Adrenal gland (tissue), 12 donors: ENCODE results near the gene COL15A1. TPM values are rescaled to one million over a fixed set of nuclear protein-coding genes. Genes with fewer than 3 reads are reported as not detected.

Experiments used
- DNase-seq, 7 donors: peaks; one replicate each; pipeline ENCODE4 v3.0.0-alpha.2; 2019 to 2020
- H3K27ac ChIP-seq, 5 donors: fragments of 200-600 bp; sonication (generic) in 4 of 5; 1 replicate in 3 of 5; 2 replicates in 2 of 5; pipeline versions ENCODE4 v1.5.1 to v1.8.0; 2016 to 2020; ENCODE audit warnings: mild to moderate bottlenecking in 1 of 5
- H3K27me3 ChIP-seq: fragments of 200-600 bp; 2 replicates; pipeline ENCODE4 v1.8.0; 2021
- H3K36me3 ChIP-seq, 2 donors: fragments of 200-600 bp; replicated peaks in 1 of 2; 1 replicate in 1 of 2; 2 replicates in 1 of 2; pipeline versions ENCODE4 v1.5.1 to v1.8.0; 2018 to 2022
- H3K4me1 ChIP-seq, 2 donors: fragments of 200-600 bp; replicated peaks in 1 of 2; 1 replicate in 1 of 2; 2 replicates in 1 of 2; pipeline versions ENCODE4 v1.5.1 to v1.8.0; 2018 to 2021
- H3K4me3 ChIP-seq, 4 donors: fragments of 200-600 bp; sonication (generic) in 3 of 4; one replicate each; pipeline ENCODE4 v1.5.1; 2016 to 2018
- H3K9me3 ChIP-seq, 3 donors: fragments of 200-600 bp; sonication (generic) in 1 of 3; replicated peaks in 1 of 3; 1 replicate in 2 of 3; 2 replicates in 1 of 3; pipeline versions ENCODE4 v1.5.1 to v1.8.0; 2016 to 2021
- CTCF ChIP-seq, 6 experiments: fragments of 450-650 bp in 4 of 6; fragments of 200-600 bp in 2 of 6; sonication (generic) in 1 of 6; IDR thresholded peaks; 1 replicate in 5 of 6; 2 replicates in 1 of 6; pipeline versions ENCODE4 v1.5.1 to v1.8.0; 2016 to 2021; ENCODE audit warnings: antibody characterized with exemption in 6 of 6, mild to moderate bottlenecking in 2 of 6, moderate library complexity in 1 of 6
- POLR2A ChIP-seq, 2 donors: fragments of 450-650 bp; IDR thresholded peaks; one replicate each; pipeline ENCODE4 v1.6.1; 2017; ENCODE audit warnings: antibody characterized with exemption in 2 of 2, mild to moderate bottlenecking in 2 of 2, moderate library complexity in 1 of 2
- WGBS, 4 donors: extraction: QIAGEN DNeasy Blood & Tissue Kit in 2 of 4; methylation state at CpG; one replicate each; pipeline versions ENCODE4 v1.1.5 to v1.1.7; 2013 to 2017; 5-methylcytosine and 5-hydroxymethylcytosine counted together
- intact Hi-C, 2 donors: fragments of 100-400 bp; cut with DNase I; formaldehyde crosslinking; loops; one replicate each; pipeline versions ENCODE4 v1.14.1 to v1.15.0; 2022 to 2023
- polyA plus RNA-seq, 3 donors: library from polyadenylated mRNA; stranded (reverse); fragments of 200-250 nt in 2 of 3; fragments of 350-450 nt in 1 of 3; fragmentation: Illumina TruSeq in 1 of 3; extraction: RNeasy Lipid Tissue Mini Kit (QIAGEN cat#74804) in 1 of 3; gene quantifications; one replicate each; pipeline ENCODE4 v1.2.3, GENCODE V29; 2013 to 2014
- total RNA-seq, 9 donors: library from RNA; depleted of rRNA in 4 of 9; stranded (reverse); fragments of >200 nt in 4 of 9; fragments of 120-200 nt in 1 of 9; fragmentation: NEBNext Ultra II Directional in 1 of 9; extraction: Animal tissue kit (Norgen Biotek cat#: 25700) in 1 of 9; gene quantifications; one replicate each; pipeline versions ENCODE4 v1.1.0 to v1.2.4, GENCODE V29; 2013 to 2023
- donor health status: healthy with polysubstance abuse.
- donor health status: Bipolar disorder and iron deficiency.
- donor health status: DM: yes; HTN: yes; CAD: no.
- donor health status: DM: no; HTN: no; CAD: no.
- donor health status: DM: no; HTN: no; CAD: no.
- donor health status: DM: yes; HTN: yes; CAD: no.

COL15A1 gene
- total and polyA plus RNA-seq, 12 donors: 34.8 to 320 (median 101) TPM

- no peaks in the 10 kb centered on the region for H3K9me3 ChIP-seq
- H3K4me1 ChIP-seq: peaks cover 17 to 30% of the 10 kb centered on the region in 2 donors
- DNase-seq: no peak
- TF ChIP-seq CTCF (IDR thresholded peaks at IDR 0.05): no peak
- no peak overlapping the region for H3K4me3 ChIP-seq
- no peaks in the 10 kb centered on the region for H3K27me3 ChIP-seq
- H3K36me3 ChIP-seq: no peaks in the 10 kb centered on the region
- intact Hi-C loops: no loop called here
- 75 to 89% (median 81%) methylated on average over 4 of the region's 4 CpGs for WGBS, 4 donors
- H3K27ac ChIP-seq: peak overlapping the region in 2 of 5 donors; percentile 28 to 82
Measured at GRCh38 chr9:98905015-98905414, 38.7 kb upstream of the COL15A1 start.

- intact Hi-C loops: no loop called here
- H3K27ac ChIP-seq: peak overlapping the region; percentile 2 to 82 (median 63)
- DNase-seq: peak; percentile 72 to 83 (median 80)
- 39 to 43% (median 40%) methylated on average over 8 of the region's 8 CpGs for WGBS, 4 donors
- no peak for TF ChIP-seq CTCF (IDR thresholded peaks at IDR 0.05)
- no peak for TF ChIP-seq POLR2A (IDR thresholded peaks at IDR 0.05)
- H3K27me3 ChIP-seq: no peaks in the 10 kb centered on the region
- no peaks in the 10 kb centered on the region for H3K9me3 ChIP-seq
- no peaks in the 10 kb centered on the region for H3K36me3 ChIP-seq
- H3K4me3 ChIP-seq: no peak overlapping the region
- H3K4me1 ChIP-seq: peaks cover 17 to 30% of the 10 kb centered on the region in 2 donors
Measured at GRCh38 chr9:98906273-98907040, 37.2 kb upstream of the COL15A1 start.

GRCh38 chr9:98907055-98907454 lies 36.7 kb upstream of the COL15A1 start:
- DNase-seq: peak in 1 of 7 donors; percentile 28
- TF ChIP-seq CTCF (IDR thresholded peaks at IDR 0.05) (no peak), POLR2A (IDR thresholded peaks at IDR 0.05) (no peak)
- Histone ChIP-seq H3K9me3 (no peaks in the 10 kb centered on the region), H3K4me3 (no peak overlapping the region), H3K27ac (peak overlapping the region; percentile 2 to 82 (median 63)), H3K4me1 (peaks cover 17 to 30% of the 10 kb centered on the region in 2 donors), H3K36me3 (no peaks in the 10 kb centered on the region), H3K27me3 (no peaks in the 10 kb centered on the region)
- intact Hi-C loops: no loop called here
- 28 to 49% (median 36%) methylated on average over 4 of the region's 4 CpGs for WGBS, 4 donors

GRCh38 chr9:98908897-98909634 lies 34.6 kb upstream of the COL15A1 start:
- Histone ChIP-seq H3K9me3 (no peaks in the 10 kb centered on the region), H3K4me3 (no peak overlapping the region), H3K27me3 (no peaks in the 10 kb centered on the region), H3K4me1 (peaks cover 17 to 30% of the 10 kb centered on the region in 2 donors), H3K36me3 (no peaks in the 10 kb centered on the region), H3K27ac (peak overlapping the region in 3 of 5 donors; percentile 36 to 86 (median 77))
- intact Hi-C loops: no loop called here
- WGBS, 4 donors: 70 to 86% (median 80%) methylated on average over 5 of the region's 5 CpGs
- TF ChIP-seq POLR2A (IDR thresholded peaks at IDR 0.05) (no peak), CTCF (IDR thresholded peaks at IDR 0.05) (no peak)
- DNase-seq: no peak
